Subcutaneous adipose tissue (tissue), 4 donors: Measurements from ENCODE around the gene CLRN2. TPM values are rescaled to one million over a fixed set of nuclear protein-coding genes. Genes with fewer than 3 reads are reported as not detected.

Experiments used
- CTCF ChIP-seq: fragments of 450-650 bp; IDR thresholded peaks from one replicate; pipeline ENCODE4 v1.5.1; 2016; ENCODE audit warnings: low read depth, mild to moderate bottlenecking, control low read depth, antibody characterized with exemption, moderate library complexity
- total RNA-seq, 4 donors: library from RNA; depleted of rRNA; stranded (reverse); fragments of >200 nt; gene quantifications; one replicate each; pipeline ENCODE4 v1.1.0, GENCODE V29; 2016

The CLRN2 gene
- total RNA-seq, 4 donors from 2014 or later, result not detected

- TF ChIP-seq CTCF, result no peak
Observed at GRCh38 chr4:17558941-17559708, 44.2 kb downstream of the CLRN2 start.

- no peak for TF ChIP-seq CTCF
Observed at GRCh38 chr4:17559709-17560048, 44.7 kb downstream of the CLRN2 start.

DNA sequence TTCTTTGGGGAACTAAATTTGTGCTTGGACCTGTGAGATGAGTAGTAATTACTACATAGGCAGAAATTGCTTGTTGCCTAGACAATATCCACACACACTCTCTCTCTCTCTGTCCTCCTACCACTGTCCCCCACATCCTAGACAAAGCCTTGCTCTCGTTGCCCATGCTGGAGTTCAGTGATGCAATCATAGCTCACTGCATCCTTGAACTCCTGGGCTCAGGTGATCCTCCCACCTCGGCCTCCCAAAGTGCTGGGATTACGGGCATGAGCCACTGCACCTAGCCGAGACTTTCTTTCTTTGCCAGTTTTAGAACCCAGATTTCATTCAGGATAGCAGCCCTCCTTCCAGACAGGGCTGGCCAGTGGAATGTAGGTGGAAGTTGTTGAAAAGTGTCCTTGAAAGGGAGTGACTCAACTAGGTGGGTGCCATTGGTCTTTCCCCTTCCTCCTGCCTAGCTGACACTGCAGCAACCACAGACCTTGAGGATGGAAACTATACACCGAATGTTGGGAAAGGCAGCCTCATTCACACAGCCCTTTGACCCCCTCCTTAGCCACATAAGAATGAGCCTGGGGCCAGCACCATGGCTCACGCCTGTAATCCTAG, 45.2 kb downstream of the CLRN2 start:
- TF ChIP-seq CTCF, result no peak

DNA sequence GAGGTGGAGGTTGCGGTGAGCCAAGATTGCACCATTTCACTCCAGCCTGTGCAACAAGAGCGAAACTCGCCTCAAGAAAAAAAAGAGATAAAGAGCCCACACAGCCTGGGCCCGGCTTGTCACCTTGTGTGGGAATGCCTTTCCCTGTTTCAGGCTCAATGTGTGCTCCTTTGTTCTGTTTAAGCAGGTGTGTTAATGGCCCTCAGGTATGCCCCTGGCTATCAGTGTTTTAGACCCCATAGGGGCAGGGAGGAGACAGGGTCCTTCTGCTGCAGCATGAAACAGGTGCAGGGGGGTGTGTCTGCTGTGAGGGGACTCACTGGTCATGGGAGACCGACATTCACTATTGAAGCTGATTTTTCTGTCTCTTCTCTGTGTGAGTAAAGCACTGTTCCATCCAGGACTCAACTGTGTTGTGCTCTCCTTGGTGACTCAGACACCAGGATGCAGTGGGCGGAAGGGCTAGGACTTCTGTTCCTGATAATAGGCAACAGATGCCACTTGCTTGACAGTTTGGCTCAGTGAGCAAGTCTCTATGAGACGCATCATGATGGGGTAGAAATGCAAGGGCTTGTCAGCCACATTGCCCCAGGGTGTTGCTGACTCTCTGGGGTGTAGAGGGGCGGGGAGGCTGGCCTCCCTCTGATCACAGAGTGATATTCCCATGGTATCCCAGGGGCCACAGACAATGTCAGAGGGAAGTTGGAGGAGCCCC, 46.4 kb downstream of the CLRN2 start:
- TF ChIP-seq CTCF, result no peak

DNA sequence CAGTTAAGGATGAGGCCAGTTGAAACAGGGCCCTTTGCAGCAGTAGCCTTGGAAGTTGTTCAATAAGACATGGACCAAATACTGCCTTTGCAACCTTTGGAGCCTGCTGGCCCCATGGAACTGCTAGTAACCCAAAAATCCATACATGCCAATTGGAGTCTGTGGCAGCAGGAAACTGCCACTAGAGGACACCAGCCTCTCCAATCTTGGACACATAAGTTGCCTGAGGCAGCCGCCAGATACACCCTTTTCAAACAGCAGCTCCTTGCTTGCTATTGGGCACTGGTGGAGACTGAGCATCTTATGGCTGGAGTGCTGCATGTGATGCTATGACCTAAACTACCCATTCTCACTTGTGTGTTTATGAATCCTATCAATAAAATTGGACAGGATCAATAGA, 47.2 kb downstream of the CLRN2 start:
- TF ChIP-seq CTCF, result no peak

GRCh38 chr4:17565846-17566245, 50.9 kb downstream of the CLRN2 start:
- no peak for TF ChIP-seq CTCF

DNA sequence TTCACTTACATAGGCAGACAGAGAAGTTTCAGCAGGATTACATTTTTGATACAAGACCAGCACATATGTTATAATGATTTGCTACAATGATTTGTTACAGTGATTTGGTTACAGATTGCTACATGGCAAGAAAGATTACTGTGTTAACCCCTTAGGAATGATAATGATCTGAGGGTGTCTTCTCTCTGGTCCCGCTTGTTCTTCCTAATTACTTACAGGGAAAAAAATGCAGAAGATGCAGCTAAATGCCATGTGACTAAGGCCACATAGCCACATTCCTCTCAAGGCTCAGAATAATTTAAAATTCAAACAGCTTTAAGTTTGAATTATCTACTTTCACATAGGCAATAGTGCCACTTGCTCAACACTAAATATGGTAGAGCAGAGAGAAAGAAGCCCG, 52.3 kb downstream of the CLRN2 start:
- TF ChIP-seq CTCF, result no peak
